ENCODE data around the gene DHX57. TPM values are rescaled to one million over a fixed set of nuclear protein-coding genes. Genes with fewer than 3 reads are reported as not detected.
A peak's percentile ranks its signal among the peaks of the same experiment; 100 is the strongest.
"Not testable (repeated sequence)": the region's sequence is repeated elsewhere in the genome, so short reads cannot be mapped to it uniquely, and the experiment has no call there.

DHX57 gene
- total RNA-seq, 1 experiment from 2014 or later, result 20.8 TPM

DNA sequence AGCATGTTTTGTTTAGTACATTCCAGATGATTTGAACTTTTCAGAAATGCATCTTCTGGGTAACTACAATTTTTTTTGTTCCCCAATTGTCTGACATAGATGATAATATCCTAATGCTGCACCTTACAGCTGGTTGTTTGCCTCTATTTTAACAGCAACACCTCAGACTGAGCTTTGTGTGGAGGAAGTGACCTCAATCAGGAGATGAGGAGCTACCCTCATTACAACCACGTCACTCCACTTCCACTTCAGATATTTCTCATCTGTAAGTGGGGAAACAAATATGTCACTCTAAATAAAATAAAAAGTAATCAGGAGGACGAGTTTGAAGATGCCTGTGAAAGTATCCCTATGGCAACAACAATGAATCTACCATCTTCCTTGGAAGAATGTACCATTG is 112.5 kb downstream of the DHX57 start:
- Histone ChIP-seq H3K4me3 (no peak overlapping the region), H3K4me2 (no peak overlapping the region), H3K9me2 (ENCODE audit: insufficient read depth) (no peaks in the 10 kb centered on the region), H3K4me1 (replicated peaks; ENCODE audit: insufficient read depth) (peaks cover 20% of the 10 kb centered on the region), H3K79me2 (ENCODE audit: low read depth) (no peaks in the 10 kb centered on the region), H3K9me3 (ENCODE audit: insufficient read depth, low read depth) (no peaks in the 10 kb centered on the region), H4K20me1 (ENCODE audit: insufficient read depth) (no peaks in the 10 kb centered on the region), H3K27ac (no peak overlapping the region), H3K27me3 (ENCODE audit: insufficient read depth, low read depth) (no peaks in the 10 kb centered on the region), H3K36me3 (ENCODE audit: low read depth) (no peaks in the 10 kb centered on the region), H3F3A (ENCODE audit: insufficient read depth, low read depth) (peaks cover 4% of the 10 kb centered on the region; the same call in 1 of the 2 replicates), H2AFZ (no peak overlapping the region)
- no TSS peak for BruUV-seq (replicated peaks)
- ChIA-PET CTCF (no interaction called here), POLR2A (ENCODE audit: unreplicated experiment) (no interaction called here)
- TF ChIP-seq, protein P1, sequence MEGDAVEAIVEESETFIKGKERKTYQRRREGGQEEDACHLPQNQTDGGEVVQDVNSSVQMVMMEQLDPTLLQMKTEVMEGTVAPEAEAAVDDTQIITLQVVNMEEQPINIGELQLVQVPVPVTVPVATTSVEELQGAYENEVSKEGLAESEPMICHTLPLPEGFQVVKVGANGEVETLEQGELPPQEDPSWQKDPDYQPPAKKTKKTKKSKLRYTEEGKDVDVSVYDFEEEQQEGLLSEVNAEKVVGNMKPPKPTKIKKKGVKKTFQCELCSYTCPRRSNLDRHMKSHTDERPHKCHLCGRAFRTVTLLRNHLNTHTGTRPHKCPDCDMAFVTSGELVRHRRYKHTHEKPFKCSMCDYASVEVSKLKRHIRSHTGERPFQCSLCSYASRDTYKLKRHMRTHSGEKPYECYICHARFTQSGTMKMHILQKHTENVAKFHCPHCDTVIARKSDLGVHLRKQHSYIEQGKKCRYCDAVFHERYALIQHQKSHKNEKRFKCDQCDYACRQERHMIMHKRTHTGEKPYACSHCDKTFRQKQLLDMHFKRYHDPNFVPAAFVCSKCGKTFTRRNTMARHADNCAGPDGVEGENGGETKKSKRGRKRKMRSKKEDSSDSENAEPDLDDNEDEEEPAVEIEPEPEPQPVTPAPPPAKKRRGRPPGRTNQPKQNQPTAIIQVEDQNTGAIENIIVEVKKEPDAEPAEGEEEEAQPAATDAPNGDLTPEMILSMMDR (conservative IDR thresholded peaks at IDR 0.05), result no peak
- TF ChIP-seq EZH2 (IDR thresholded peaks at IDR 0.05; ENCODE audit: low read depth), result no peak
- no peak for DNase-seq
- intact Hi-C loops (cut with micrococcal nuclease; ENCODE audit: unreplicated experiment), result no loop called here

DNA sequence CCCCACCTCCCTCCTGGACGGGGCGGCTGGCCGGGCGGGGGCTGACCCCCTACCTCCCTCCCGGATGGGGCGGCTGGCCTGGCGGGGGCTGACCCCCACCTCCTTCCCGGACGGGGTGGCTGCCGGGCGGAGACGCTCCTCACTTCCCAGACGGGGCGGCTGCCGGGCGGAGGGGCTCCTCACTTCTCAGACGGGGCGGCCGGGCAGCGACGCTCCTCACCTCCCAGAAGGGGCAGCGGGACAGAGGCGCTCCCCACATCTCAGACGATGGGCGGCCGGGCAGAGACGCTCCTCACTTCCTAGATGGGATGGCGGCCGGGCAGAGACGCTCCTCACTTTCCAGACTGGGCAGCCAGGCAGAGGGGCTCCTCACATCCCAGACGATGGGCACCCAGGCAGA is 119.8 kb downstream of the DHX57 start:
- BruUV-seq (replicated peaks), result not testable (repeated sequence)

DNA sequence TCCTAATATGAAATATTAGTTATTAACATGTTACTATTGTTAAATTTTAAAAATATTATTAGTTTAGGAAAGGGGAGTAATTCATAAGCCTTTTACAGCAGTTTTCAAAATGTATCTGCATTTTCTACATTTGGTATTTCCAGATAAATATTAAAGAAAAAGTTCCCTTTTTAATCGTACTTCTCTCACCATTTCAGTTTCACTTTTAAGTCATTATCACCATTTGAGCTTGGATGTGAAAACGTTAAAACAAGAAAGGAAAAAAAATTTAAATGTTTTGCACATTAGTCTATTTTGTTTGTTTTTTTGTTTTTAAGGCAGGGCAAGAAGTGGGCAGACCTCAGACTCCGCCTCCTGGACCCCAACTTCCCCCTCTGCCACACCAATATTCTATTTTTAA is 121.2 kb downstream of the DHX57 start:
- Histone ChIP-seq H3K79me2 (ENCODE audit: low read depth) (peaks cover 16% of the 10 kb centered on the region), H4K20me1 (ENCODE audit: insufficient read depth) (peaks cover 7% of the 10 kb centered on the region), H3F3A (ENCODE audit: insufficient read depth, low read depth) (peaks cover 13% of the 10 kb centered on the region), H3K4me3 (no peak overlapping the region), H3K9me2 (ENCODE audit: insufficient read depth) (no peaks in the 10 kb centered on the region), H2AFZ (no peak overlapping the region), H3K27me3 (ENCODE audit: insufficient read depth, low read depth) (no peaks in the 10 kb centered on the region), H3K27ac (no peak overlapping the region), H3K4me2 (0 out of 2 replicates have a peak overlapping the region, but pooled peaks have one; percentile 20), H3K9me3 (ENCODE audit: insufficient read depth, low read depth) (no peaks in the 10 kb centered on the region), H3K4me1 (replicated peaks; ENCODE audit: insufficient read depth) (peaks cover 3% of the 10 kb centered on the region; the same call in 1 of the 2 replicates), H3K36me3 (ENCODE audit: low read depth) (peaks cover 6% of the 10 kb centered on the region)
- intact Hi-C loops (cut with micrococcal nuclease; ENCODE audit: unreplicated experiment), result loop anchor here (5.0 kb wide), 1 partner anchor 473 kb away; no protein-coding TSS in a partner anchor
- TF ChIP-seq, protein P1 (conservative IDR thresholded peaks at IDR 0.05), result no peak
- TF ChIP-seq EZH2 (IDR thresholded peaks at IDR 0.05; ENCODE audit: low read depth), result no peak
- BruUV-seq (replicated peaks), result no TSS peak
- ChIA-PET POLR2A (ENCODE audit: unreplicated experiment) (interaction anchor here (0.7 kb wide), 1 partner anchor 9 kb away, joined by 7 read pairs; no protein-coding TSS in a partner anchor), CTCF (interaction anchor here (0.6 to 0.7 kb wide), 2 partner anchors 54 to 1358 kb away, joined by 4 to 5 read pairs; no protein-coding TSS in a partner anchor)
- DNase-seq, result no peak

More for the DNA sequence above, 119.8 kb downstream of the DHX57 start:
- H3K27ac ChIP-seq; H4K20me1 ChIP-seq (ENCODE audit: insufficient read depth); intact Hi-C loops (cut with micrococcal nuclease; ENCODE audit: unreplicated experiment); H3K27me3 ChIP-seq (ENCODE audit: insufficient read depth, low read depth); H3K4me3 ChIP-seq; H3K79me2 ChIP-seq (ENCODE audit: low read depth); POLR2A ChIA-PET (ENCODE audit: unreplicated experiment); H3K9me3 ChIP-seq (ENCODE audit: insufficient read depth, low read depth); H3K4me1 ChIP-seq (replicated peaks; ENCODE audit: insufficient read depth); H3K9me2 ChIP-seq (ENCODE audit: insufficient read depth); CTCF ChIA-PET; H3F3A ChIP-seq (ENCODE audit: insufficient read depth, low read depth); H3K4me2 ChIP-seq; H3K36me3 ChIP-seq (ENCODE audit: low read depth); H2AFZ ChIP-seq; DNase-seq: not testable (repeated sequence)

DNA sequence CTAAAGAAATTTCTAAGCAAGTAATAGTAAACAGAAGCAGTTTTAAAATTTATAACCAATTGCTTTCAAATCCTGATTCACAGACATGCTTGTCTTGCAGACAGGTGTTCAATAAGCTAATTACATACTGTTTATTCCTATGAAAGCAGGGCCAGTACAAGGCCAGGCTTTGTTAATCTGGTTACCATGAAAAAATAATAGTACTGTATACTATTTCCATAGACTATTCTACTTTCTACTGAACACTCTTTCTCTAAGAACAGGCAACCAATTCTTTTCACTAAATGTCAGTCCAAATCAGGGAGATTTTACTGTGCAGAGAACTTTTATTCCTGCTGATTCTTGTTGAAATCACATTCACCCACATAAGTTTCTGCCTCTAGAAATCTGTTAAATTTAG is 121.7 kb downstream of the DHX57 start:
- H3K79me2 ChIP-seq (ENCODE audit: low read depth), result peaks cover 21% of the 10 kb centered on the region
- no peak overlapping the region for H2AFZ ChIP-seq
- no peak for DNase-seq
- intact Hi-C loops (cut with micrococcal nuclease; ENCODE audit: unreplicated experiment), result loop anchor here (5.0 kb wide), 1 partner anchor 473 kb away; no protein-coding TSS in a partner anchor
- H3K27me3 ChIP-seq (ENCODE audit: insufficient read depth, low read depth), result no peaks in the 10 kb centered on the region
- peaks cover 7% of the 10 kb centered on the region; the same call in 1 of the 2 replicates for H3K4me1 ChIP-seq (replicated peaks; ENCODE audit: insufficient read depth)
- no peaks in the 10 kb centered on the region for H3K9me2 ChIP-seq (ENCODE audit: insufficient read depth)
- H4K20me1 ChIP-seq (ENCODE audit: insufficient read depth), result peaks cover 12% of the 10 kb centered on the region
- ChIA-PET CTCF (interaction anchor here (0.6 kb wide), 1 partner anchor 1358 kb away, joined by 4 read pairs; no protein-coding TSS in a partner anchor), POLR2A (ENCODE audit: unreplicated experiment) (interaction anchor here (0.7 kb wide), 2 partner anchors 10 to 646 kb away, joined by 3 to 7 read pairs; no protein-coding TSS in a partner anchor)
- no peaks in the 10 kb centered on the region for H3K9me3 ChIP-seq (ENCODE audit: insufficient read depth, low read depth)
- H3K27ac ChIP-seq, result no peak overlapping the region
- no peak overlapping the region for H3K4me3 ChIP-seq
- H3F3A ChIP-seq (ENCODE audit: insufficient read depth, low read depth), result peaks cover 18% of the 10 kb centered on the region
- TF ChIP-seq, protein P1 (conservative IDR thresholded peaks at IDR 0.05), result no peak
- TF ChIP-seq EZH2 (IDR thresholded peaks at IDR 0.05; ENCODE audit: low read depth), result no peak
- BruUV-seq (replicated peaks), result no TSS peak
- peaks cover 11% of the 10 kb centered on the region for H3K36me3 ChIP-seq (ENCODE audit: low read depth)
- no peak overlapping the region for H3K4me2 ChIP-seq
